HTR-8/SVneo (cell line): ENCODE results near the gene SLC7A4.

Source experiments
- DNase-seq: peaks from one replicate; pipeline ENCODE4 v3.0.0; 2011; ENCODE audit warnings: low spot score, mixed read lengths; ENCODE audit not compliant: insufficient read length
- FAIRE-seq: peaks from 2 replicates; lab custom pipeline; 2011; peaks lifted over from hg19 to GRCh38; lab: Jason Lieb, UNC

Gene SLC7A4

DNA sequence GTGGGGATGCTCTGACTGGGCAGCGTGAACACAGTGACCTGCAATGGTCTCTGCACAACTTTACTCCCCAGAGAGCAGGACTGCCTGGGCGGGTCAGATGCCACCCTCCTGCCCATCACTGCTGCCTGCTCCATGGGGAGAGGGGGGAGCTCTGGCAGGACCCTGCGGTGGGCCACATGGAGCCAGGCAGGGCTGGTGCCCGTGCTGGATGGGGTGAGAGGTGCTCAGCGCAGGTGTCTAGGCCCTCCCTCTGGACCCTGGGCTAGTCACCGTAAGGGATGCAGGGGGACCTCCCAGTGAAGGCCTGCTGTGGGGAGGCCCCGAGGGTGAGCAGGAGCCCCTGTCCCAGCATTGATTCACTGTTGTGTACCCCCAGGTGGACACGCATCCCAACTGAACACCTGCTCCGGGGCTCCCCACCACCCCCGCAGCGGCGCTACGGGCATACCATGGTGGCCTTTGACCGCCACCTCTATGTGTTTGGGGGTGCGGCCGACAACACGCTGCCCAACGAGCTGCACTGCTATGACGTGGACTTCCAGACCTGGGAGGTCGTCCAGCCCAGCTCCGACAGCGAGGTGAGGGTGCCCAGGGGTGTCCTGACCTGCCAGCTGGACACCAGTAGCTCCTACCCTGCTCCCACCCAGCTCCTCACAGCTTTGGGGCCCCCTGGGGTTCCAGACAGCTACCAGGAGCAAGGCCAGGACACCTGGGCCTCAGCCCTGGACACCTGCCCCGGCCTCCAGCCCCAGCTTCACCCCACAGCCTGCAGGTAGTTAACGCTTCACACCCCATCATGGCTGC, 40.9 kb downstream of the SLC7A4 start:
- no peak for FAIRE-seq

DNA sequence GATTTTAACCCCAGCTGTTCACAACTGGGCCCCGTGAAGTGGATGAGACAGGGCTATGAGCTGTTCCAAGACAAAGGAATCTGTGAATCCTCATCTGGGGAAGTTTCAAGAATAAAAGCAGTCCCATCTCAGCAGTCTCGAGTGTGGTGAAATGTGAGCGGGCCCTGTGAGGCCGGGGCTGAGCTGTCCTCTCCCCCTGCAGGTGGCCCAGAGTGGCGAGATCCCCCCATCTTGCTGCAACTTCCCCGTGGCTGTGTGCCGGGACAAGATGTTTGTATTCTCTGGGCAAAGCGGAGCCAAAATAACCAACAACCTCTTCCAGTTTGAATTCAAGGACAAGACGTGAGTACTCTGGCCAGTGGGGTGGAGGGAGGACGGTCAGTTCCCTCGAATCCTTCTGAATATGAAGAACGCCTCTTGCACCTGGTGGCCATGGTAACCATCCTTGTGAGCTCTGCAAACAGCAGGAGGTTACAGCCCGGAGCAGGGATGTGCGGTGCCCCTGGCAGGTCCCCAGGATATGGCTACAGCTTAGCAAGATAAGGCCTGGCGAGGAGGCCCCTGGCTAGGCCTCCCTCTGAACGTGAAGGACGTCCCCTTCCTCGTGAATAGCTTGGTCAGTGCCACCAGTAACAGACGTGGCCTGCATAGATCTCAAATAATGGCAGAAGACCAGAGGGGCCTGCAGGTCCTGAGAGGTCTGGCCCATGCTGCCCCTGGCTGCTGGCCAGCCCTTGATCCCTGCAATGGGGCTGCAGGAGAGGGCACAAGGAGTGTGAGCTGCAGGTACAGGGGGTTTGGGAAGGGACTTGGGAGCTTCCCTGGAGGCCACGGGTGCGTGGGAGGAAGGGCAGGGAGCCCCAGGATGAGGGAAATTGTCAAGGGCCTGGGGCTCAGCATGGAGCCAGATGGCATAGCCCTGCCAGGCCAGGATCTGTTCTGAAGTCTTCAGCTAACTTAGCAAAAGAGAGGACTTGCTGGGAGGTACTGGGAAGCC, 41.9 kb downstream of the SLC7A4 start:
- DNase-seq = no peak
- no peak for FAIRE-seq

More for the DNA sequence above, 40.9 kb downstream of the SLC7A4 start:
- DNase-seq = no peak

DNA sequence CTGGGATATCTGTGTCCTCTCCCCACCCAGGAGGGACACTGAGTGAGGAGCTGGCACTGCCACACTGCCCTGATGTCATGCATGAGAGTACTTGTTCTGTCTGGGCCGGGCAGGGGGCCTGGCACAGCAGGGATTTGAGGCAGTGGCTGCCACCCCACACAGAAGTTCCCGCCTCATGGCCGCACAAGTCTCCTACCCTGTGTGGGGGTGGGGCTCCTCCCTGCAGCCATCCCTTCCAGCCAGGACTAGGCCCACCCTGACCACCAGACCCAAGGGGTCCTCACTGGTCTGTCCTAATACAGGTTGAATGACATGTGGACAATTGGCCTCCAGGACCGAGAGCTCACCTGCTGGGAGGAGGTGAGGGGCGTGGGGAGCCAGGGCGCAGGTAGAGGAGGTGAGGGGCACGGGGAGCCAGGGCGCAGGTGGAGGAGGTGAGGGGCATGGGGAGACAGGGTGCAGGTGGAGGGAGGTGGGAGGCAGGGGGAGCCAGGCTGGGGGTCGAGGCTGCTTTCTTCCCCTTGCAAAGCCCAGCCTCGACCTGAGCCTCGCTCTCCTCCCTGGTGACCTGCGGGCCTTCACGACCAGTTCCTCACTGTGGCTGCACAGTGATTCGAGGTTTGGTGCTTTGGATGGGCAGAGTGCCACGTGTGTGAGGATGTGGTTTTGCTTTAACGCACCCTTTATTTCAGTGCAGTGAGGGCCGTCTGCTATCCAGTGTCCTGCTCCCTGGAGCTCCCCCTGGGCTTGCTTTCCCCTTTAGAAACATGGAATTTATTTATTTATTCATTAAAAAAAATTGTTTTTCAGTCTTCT, 42.8 kb downstream of the SLC7A4 start:
- FAIRE-seq = no peak
- no peak for DNase-seq

DNA sequence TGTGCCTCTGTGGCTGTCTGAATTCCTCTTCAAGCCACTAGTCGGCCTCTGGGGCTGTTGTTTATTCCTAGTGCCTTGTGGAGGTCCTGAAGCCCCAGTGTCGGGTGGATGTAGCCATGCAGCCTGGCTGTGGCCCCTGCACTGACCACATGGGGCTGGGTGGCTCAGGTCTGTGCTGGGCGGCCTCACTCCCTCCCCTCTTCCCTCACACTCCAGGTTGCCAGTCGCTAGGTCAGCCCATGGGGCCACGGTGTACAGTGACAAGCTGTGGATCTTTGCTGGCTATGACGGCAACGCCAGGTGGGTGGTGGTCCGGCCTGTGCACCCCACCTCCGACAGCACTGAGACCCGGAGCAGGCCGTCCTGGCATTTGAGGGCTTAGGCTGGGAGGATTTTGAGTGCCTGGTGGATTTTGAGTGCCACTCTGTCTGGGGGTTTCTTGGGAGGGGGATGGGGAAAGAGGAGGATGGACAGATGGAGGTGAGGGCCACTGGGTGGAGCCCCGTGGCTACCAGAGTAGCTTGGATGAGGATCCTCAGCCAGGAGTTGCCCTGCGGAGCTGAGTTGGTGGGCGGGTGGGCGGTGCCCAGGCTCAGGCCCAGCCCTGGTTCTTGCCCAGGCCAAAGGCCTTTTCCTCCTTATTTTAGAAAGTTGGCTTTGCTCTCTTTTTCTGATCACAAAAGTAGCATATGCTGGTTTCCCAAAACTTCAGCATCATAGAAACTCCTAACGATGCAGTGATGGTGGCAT, 43.6 kb downstream of the SLC7A4 start:
- FAIRE-seq (no peak), DNase-seq (no peak)

DNA sequence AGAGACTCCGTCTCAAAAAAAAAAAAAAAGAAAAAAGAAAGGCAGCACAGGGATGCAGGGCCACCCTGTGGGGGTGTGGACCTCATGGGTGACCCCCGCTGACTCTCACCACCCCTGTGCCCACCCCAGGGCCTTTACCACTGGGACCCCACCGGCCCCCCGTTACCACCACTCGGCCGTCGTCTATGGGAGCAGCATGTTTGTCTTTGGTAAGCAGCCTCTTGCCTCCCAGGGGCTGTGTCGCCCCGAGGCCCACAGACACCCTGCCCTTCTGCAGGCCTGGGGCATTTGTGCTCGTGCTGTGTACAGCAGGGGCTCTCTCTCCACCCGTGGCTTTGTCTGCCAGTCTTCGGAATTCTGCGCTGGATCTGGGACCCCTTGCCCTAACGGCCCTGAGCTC, 45.0 kb downstream of the SLC7A4 start:
- DNase-seq (no peak), FAIRE-seq (no peak)

DNA sequence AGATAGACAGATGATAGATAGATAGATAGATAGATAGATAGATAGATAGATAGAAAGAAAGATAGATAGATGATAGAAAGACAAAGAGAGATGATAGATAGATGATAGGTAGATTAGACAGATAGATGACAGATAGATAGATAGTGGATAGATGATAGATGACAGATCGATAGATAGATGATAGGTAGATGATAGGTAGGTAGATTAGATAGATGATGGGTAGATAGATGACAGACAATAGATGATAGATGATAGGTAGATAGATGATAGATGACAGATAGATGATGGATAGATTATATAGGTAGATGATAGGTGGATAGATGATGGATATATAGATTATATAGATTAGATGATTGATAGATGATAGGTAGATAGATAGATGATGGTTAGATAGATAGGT, 46.0 kb downstream of the SLC7A4 start:
- no peak for DNase-seq
- no peak for FAIRE-seq

DNA sequence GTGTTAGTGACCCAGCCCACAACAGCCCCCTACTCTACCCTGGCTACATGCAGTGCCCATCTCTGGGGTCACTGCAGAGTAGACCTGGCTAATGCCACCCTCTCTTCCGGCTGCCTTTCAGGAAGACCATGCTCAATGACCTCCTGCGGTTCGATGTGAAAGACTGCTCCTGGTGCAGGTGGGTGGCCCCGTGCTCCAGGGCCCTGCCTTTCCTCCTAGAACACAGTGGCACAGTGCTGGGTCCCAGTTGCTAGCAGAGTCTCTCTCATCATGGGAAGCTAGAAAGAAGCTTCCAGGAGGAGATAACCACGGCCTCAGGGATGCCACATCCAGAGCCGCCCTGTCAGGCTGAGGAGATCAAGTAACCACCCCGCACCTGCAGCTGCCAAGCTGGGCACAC, 46.6 kb downstream of the SLC7A4 start:
- DNase-seq (no peak), FAIRE-seq (no peak)

DNA sequence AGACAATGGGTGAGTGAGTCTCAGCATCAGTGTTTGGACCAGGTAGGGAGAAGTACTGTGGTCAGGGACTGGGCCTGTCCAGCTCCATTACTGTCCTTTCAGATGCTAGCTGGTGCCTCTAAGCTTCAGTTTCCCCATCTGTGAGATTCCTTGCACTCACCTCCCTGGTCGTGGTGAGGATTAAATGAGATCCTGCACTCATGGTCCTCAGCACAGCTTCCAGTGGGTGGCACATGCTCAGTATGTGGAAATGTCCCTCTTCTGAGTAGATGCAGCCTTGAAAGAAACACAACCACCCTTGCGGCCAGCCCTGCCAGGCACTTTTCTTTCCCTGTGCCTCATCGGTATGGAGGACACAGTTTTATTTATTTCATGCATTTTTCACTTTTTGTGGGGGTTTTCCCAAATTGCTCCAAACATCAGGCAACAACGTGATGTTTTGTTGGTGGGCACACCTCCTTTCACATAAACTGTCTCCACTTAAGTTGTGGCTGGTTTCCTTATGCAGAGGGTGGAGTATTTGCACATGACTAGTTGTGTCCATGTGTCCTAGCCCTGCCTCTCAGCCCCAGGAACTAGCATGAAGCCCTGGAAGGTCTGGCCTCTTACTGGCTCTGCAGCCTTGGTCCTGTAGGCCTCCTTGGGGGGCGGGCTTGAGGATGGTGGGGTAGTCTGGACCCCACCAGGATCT, 49.1 kb downstream of the SLC7A4 start:
- FAIRE-seq = no peak
- DNase-seq = no peak

DNA sequence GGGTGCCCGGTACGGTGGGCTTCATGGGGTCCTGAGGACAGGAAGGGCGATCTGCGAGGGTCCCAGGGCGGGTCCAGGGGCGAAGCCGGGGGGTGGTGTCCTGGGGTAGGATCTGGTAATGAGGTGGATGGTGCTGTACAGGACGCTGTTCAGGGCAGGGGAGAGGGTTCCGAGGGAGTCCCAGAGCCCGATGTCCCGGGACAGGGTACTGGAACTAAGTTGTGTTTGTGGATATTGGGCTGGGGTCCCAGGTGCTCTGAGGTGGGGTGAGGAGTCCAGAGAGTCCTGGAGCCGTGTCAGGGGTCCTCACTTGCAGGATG, 49.8 kb downstream of the SLC7A4 start:
- DNase-seq = no peak
- no peak for FAIRE-seq

DNA sequence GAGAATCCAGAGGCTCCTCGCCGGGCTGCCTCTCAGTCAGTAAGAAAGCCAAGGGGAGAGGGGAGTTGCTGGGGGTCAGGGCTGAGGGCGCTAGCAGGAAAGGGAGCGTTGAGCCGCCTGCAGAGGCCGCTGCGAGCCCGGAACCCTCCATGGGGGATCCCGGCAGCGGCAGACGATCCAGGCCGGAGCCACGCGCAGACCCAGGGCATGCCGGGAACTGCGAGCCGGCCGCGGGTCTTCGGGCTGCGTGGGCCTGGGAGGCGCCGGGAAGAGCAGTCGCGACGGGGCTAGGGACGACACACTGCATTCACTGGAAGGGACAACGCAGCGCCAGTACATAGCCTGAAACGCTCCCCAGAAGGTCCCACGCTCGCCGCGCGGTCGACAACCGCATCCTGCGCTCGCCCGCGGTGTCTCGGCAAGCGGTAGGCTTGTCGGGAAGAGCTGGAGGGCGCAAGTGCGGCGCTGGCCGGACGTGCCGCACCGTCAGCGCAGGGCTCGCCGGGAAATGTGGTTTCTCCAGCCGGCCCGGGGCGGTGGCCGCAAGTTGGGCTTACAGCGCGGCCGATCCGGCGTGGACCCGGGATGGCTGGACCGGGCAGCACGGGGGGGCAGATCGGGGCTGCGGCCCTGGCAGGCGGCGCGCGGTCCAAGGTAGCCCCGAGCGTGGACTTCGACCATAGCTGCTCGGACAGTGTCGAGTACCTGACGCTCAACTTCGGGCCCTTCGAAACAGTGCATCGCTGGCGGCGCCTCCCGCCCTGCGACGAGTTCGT, 50.4 kb downstream of the SLC7A4 start, which contains the start of gene LZTR1:
TSS of gene LZTR1 (plus strand) at position 511 of the 776 bp plus-strand sequence. CDS start at position 586, 75 bp downstream.
- DNase-seq = peak; percentile 67
- no peak for FAIRE-seq

DNA sequence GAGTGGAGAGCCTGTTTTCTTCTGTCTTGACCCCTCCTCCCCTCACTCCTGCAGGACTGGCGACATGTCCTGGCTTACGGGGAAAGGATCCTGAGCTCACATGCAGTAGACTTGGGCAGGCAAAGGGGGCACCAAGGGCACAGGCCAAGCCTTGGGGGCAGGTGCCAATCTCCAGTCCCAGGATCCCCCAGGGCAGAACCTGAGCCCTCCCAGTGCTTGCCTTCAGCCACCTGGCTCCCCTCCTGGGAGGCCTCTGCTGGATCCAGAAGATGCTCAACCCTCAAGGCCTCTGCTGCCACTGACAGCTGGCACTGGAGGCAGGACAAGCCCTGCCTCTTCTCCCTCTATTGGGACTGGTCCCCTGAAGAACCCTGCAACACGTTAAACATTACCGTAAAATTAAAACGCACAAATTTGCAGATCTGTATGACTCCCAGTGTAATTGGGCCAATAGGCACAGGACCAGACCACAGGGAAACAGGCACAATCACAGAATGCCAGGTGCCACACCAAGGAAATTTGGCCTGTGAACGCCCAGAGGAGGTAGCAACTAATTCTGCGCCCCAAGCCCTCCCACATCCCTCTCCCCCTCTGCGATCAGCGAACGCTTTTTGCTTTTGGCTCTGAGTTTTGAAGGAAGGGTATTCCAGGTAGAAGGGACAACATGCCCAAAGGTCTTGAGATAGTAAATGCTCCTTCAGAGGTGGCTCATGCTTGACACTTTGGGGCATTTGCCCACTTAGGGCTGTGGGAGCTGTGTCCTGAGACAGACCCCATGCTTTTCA, 51.2 kb downstream of the SLC7A4 start:
- FAIRE-seq = no peak
- DNase-seq = no peak

DNA sequence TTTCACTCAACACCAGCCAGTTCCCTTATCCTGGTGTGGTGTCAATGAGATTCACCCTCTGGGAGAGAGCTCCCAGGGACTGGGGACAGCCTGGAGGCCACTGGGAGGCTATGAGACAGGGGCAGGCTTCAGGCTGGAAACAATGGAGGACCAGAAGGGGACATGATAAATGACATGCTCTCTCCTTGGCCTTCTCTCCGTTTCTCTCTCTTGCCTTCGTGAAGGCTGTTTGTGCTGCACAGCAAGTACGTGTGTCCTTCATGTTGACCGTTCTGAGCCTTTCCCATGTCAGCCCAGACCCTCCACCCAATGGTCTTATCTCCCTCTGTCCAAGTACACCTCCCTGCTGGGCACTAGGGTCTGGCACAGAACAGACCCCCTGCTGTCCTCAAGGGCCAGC, 51.8 kb downstream of the SLC7A4 start:
- no peak for FAIRE-seq
- no peak for DNase-seq

DNA sequence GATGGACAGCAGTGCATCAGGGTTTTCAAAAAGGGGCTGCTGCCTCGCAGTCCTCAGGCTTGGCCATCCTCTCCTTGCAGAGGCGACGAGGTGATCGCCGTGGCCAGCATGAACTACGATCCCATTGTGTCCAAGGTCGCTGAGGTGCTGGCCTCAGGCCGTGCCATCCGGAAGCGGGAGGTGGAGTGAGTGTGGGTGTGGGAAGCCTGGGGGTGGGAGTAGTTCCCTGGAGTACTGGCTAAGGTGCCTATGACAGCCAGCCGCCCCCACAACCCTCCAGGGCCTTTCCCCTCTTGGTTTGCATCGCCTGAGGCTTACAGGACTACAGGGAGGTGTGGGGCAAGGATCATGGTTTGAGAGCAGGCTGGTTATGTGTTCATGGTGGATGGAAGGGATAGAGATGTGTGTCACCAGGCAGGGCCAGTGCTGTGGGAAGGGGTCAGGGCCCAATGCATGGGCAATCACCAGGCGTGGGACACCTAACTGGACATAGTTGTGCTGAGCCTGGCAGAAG, 52.4 kb downstream of the SLC7A4 start:
- DNase-seq (no peak), FAIRE-seq (no peak)

DNA sequence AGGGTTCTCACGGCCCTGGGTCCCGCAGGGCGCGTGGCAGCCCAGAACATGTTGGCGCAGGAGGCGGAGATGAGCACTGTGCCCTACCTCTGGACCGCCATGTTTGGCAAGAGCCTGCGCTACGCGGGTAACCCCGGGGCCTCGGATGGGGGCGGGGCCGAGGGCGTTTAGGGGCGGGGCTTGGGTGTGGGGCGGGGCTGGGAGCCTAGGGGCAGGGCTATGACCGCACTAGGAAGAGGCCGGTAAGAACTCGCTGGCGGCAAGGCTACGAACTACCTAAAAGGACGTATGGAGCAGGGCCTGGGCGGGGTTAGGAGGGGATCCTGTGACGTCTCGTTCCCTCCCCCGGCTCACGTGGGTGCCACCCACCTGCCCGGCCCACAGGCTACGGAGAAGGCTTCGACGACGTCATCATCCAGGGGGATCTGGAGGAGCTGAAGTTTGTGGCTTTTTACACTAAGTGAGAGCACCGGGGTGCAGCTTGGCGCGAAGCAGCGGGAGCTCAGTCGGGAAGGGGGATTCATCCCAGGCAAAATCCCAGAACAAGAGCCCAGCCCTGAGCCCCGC, 53.0 kb downstream of the SLC7A4 start:
- FAIRE-seq = no peak

More for the DNA sequence above, 53.0 kb downstream of the SLC7A4 start:
- DNase-seq = no peak
